ENCODE data around the gene HSF5. TPM values are rescaled to one million over a fixed set of nuclear protein-coding genes. Genes with fewer than 3 reads are reported as not detected.

HSF5 gene
- total RNA-seq, 4 donors from 2014 or later = 0.28 to 0.83 TPM; not detected in 2

DNA sequence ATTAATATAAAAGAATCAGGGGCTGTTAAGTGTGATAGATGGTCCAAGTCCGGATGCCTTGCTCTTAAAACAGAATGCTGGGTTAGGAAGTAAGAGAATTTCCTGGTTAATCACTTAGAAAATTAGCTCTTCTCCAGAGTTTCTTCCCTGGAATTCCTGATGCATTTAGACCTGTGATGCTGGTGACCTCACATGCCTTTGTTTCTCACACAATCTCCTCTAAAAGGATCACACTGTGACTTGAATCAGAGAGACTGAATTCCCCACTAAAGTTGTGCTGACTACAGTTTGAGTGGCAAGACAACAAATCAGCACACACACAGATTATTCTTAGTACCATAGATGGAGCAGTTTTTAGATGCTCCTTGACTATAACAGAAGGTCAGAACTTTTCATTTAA lies 66.5 kb downstream of the HSF5 start:
- Histone ChIP-seq H3K27me3 (no peaks in the 10 kb centered on the region), H3K4me3 (no peak overlapping the region), H3K4me1 (peaks cover 0 to 7% (median 0%) of the 10 kb centered on the region in 4 donors), H3K27ac (no peak overlapping the region), H3K9me3 (no peaks in the 10 kb centered on the region), H3K36me3 (no peaks in the 10 kb centered on the region)
- no peak for DNase-seq
- TF ChIP-seq, protein P1, sequence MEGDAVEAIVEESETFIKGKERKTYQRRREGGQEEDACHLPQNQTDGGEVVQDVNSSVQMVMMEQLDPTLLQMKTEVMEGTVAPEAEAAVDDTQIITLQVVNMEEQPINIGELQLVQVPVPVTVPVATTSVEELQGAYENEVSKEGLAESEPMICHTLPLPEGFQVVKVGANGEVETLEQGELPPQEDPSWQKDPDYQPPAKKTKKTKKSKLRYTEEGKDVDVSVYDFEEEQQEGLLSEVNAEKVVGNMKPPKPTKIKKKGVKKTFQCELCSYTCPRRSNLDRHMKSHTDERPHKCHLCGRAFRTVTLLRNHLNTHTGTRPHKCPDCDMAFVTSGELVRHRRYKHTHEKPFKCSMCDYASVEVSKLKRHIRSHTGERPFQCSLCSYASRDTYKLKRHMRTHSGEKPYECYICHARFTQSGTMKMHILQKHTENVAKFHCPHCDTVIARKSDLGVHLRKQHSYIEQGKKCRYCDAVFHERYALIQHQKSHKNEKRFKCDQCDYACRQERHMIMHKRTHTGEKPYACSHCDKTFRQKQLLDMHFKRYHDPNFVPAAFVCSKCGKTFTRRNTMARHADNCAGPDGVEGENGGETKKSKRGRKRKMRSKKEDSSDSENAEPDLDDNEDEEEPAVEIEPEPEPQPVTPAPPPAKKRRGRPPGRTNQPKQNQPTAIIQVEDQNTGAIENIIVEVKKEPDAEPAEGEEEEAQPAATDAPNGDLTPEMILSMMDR (IDR thresholded peaks at IDR 0.05) = no peak
- TF ChIP-seq POLR2A (IDR thresholded peaks at IDR 0.05) = no peak

- peaks cover 0 to 7% (median 0%) of the 10 kb centered on the region in 4 donors for H3K4me1 ChIP-seq
- H3K4me3 ChIP-seq = no peak overlapping the region
- H3K36me3 ChIP-seq = no peaks in the 10 kb centered on the region
Observed at GRCh38 chr17:58420827-58421226, 67.4 kb downstream of the HSF5 start.

DNA sequence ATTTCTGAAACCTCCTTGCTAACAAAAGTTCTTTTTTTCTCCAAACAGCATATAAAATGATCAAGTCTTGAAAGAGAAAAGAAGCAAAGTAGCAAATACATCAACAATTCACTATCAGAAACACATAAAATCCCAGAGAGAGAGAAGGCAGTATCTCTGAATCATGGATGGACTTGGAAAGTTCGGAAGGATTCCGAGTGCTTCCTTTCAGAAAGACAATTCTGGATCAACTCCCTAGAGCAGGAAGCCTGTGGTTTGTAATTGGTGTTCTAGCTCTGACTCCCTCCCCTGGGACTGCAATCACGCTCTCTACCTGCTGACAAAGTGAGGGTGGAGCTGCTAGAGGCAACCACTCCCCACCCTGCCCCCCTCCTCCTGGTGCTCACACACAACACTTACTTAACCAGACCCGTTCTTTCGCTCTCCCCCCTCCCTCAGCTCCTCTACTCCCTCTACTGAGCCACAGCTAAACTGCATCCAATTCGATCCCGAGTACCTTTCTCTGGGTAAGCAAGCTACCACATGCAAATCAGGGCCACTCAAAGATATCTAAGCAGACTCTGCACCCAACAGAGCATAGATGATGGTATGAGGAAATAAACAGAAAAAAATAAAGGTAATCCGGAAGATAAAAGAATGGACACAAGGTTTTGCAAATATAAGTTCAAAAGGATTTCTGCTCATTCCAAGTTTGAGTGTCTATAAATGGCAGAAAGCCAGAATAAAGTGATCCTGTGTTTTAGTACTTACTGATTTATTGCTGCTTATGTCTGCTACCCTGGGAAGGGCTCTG lies 70.7 kb downstream of the HSF5 start, which contains the start of gene RNF43:
TSS of gene RNF43 (minus strand) at position 235 of the 793 bp plus-strand sequence. CDS start 1,957 bp downstream, outside the sequence.
- Histone ChIP-seq H3K4me1 (peaks cover 0 to 7% (median 0%) of the 10 kb centered on the region in 4 donors), H3K9me3 (no peaks in the 10 kb centered on the region), H3K27ac (peak within 1 kb of the TSS; percentile 47 to 83 (median 62)), H3K4me3 (peak within 1 kb of the TSS in 3 of 4 donors; percentile 25 to 52 (median 47)), H3K27me3 (no peaks in the 10 kb centered on the region), H3K36me3 (no peaks in the 10 kb centered on the region)
- peak; percentile 96 to 97 for TF ChIP-seq POLR2A (IDR thresholded peaks at IDR 0.05)
- TF ChIP-seq, protein P1 (IDR thresholded peaks at IDR 0.05) = peak; percentile 48 to 98 (median 86)
- peak; percentile 93 to 98 (median 94) for DNase-seq

More at GRCh38 chr17:58420827-58421226, 67.4 kb downstream of the HSF5 start:
- no peaks in the 10 kb centered on the region for H3K27me3 ChIP-seq
- H3K27ac ChIP-seq = no peak overlapping the region
- no peak for DNase-seq
- TF ChIP-seq POLR2A (IDR thresholded peaks at IDR 0.05) = no peak
- TF ChIP-seq, protein P1 (IDR thresholded peaks at IDR 0.05) = no peak
- H3K9me3 ChIP-seq = no peaks in the 10 kb centered on the region

DNA sequence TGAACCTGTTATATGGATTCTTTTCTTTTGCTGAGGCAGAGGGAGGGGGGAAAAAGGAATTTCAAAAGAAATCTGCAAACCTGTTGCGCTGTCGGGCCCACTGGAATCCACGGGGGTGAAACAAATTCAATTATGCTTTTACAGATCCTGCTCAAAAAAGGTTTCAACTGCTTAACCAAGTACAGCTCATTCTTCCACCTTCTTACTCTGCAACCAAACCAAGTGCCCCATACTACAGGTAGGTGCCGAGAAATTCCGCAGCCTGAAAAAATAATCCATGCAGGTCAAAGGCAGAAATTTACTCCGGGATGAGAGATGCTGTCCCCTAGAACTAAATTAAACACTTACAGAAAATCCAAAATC lies 71.3 kb downstream of the HSF5 start:
- peaks cover 0 to 7% (median 0%) of the 10 kb centered on the region in 4 donors for H3K4me1 ChIP-seq
- no peak for DNase-seq
- H3K27me3 ChIP-seq = no peaks in the 10 kb centered on the region
- TF ChIP-seq, protein P1 (IDR thresholded peaks at IDR 0.05) = peak in 1 of 6 experiments; percentile 8
- no peak for TF ChIP-seq POLR2A (IDR thresholded peaks at IDR 0.05)
- H3K9me3 ChIP-seq = no peaks in the 10 kb centered on the region
- H3K4me3 ChIP-seq = peak overlapping the region in 3 of 4 donors; percentile 25 to 52 (median 47)
- peak overlapping the region; percentile 47 to 83 (median 62) for H3K27ac ChIP-seq
- H3K36me3 ChIP-seq = no peaks in the 10 kb centered on the region

DNA sequence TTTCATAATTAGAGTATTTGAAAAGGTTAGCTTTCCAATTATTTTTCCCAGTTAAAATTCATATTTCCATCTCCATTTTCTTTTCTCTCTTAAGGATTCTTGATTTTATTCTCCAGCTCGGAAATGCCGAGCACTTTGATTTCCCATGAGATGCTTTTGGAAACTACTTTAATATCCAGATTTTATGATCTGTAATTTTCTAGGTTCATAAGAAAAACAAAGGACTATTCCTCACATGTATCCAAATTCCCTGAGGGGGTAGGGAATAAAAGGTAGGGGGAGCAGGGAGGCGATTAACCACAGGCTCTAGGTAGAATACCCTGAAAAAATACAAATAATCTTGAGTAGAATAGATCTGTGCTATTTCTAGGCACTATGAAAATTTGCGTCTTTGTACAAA lies 71.8 kb downstream of the HSF5 start:
- H3K27me3 ChIP-seq = no peaks in the 10 kb centered on the region
- no peaks in the 10 kb centered on the region for H3K36me3 ChIP-seq
- no peaks in the 10 kb centered on the region for H3K9me3 ChIP-seq
- peak overlapping the region in 3 of 4 donors; percentile 47 to 83 (median 76) for H3K27ac ChIP-seq
- TF ChIP-seq POLR2A (IDR thresholded peaks at IDR 0.05) = no peak
- TF ChIP-seq, protein P1 (IDR thresholded peaks at IDR 0.05) = no peak
- DNase-seq = no peak
- H3K4me1 ChIP-seq = peaks cover 0 to 7% (median 0%) of the 10 kb centered on the region in 4 donors
- peak overlapping the region in 3 of 4 donors; percentile 25 to 52 (median 47) for H3K4me3 ChIP-seq

Measured in Peyer's patch (tissue), 4 donors.